HEK293T (cell line): ENCODE data around the gene TK2.

ENCODE experiments used
- FOXK2 ChIP-seq: fragments of 450-650 bp; IDR thresholded peaks from 2 replicates; pipeline ENCODE4 v1.6.1; 2016; ENCODE audit warnings: mild to moderate bottlenecking
- FOXM1 ChIP-seq: fragments of 450-650 bp; IDR thresholded peaks from 2 replicates; pipeline ENCODE4 v1.6.1; 2017; ENCODE audit warnings: mild to moderate bottlenecking, borderline replicate concordance
- HDGF ChIP-seq: fragments of 450-650 bp; IDR thresholded peaks from 2 replicates; pipeline ENCODE4 v1.6.1; 2017; ENCODE audit warnings: antibody characterized with exemption, borderline replicate concordance
- L3MBTL2 ChIP-seq: fragments of 450-650 bp; conservative IDR thresholded peaks from 2 replicates; pipeline ENCODE4 v1.6.1; 2016; ENCODE audit warnings: mild to moderate bottlenecking
- SP1 ChIP-seq: fragments of 450-650 bp; IDR thresholded peaks from 2 replicates; pipeline ENCODE4 v1.6.1; 2017
- TARDBP ChIP-seq: fragments of 450-650 bp; IDR thresholded peaks from 2 replicates; pipeline ENCODE4 v1.6.1; 2016
- TF ChIP-seq, protein P1 (sequence below): fragments of 450-650 bp; IDR thresholded peaks from 2 replicates; pipeline ENCODE4 v1.6.1; 2016

- TF ChIP-seq TARDBP (no peak), FOXM1 (no peak), FOXK2 (no peak), L3MBTL2 (no peak), HDGF (no peak), SP1 (no peak)
- TF ChIP-seq, protein P1, sequence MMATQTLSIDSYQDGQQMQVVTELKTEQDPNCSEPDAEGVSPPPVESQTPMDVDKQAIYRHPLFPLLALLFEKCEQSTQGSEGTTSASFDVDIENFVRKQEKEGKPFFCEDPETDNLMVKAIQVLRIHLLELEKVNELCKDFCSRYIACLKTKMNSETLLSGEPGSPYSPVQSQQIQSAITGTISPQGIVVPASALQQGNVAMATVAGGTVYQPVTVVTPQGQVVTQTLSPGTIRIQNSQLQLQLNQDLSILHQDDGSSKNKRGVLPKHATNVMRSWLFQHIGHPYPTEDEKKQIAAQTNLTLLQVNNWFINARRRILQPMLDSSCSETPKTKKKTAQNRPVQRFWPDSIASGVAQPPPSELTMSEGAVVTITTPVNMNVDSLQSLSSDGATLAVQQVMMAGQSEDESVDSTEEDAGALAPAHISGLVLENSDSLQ, result no peak
Observed at GRCh38 chr16:66502020-66502913, 47.7 kb downstream of the TK2 start.
